H9 (cell line): ENCODE measurements around the gene OR2L3. TPM values are rescaled to one million over a fixed set of nuclear protein-coding genes. Genes with fewer than 3 reads are reported as not detected.

ENCODE experiments used
- DNase-seq: peaks from one replicate; pipeline ENCODE4 v3.0.0-alpha.2; 2017
- H2AFZ ChIP-seq: one replicate; pipeline ENCODE4 v1.6.1; 2013; ENCODE audit warnings: mild to moderate bottlenecking, low read length, control low read depth, moderate library complexity
- H2AK5ac ChIP-seq: 2 replicates; pipeline ENCODE4 v1.6.1; 2013; ENCODE audit warnings: low read length, control low read depth, mixed read lengths; ENCODE audit not compliant: insufficient read length
- H2BK120ac ChIP-seq: one replicate; pipeline ENCODE4 v1.6.1; 2013; ENCODE audit warnings: low read depth, mild to moderate bottlenecking, low read length, control low read depth, inconsistent platforms; ENCODE audit not compliant: poor library complexity, severe bottlenecking
- H2BK12ac ChIP-seq: 2 replicates; pipeline ENCODE4 v1.6.1; 2013; ENCODE audit warnings: low read length, control low read depth, mixed read lengths, low read depth; ENCODE audit not compliant: insufficient read length
- H2BK15ac ChIP-seq: 2 replicates; pipeline ENCODE4 v1.6.1; 2013; ENCODE audit warnings: low read depth, low read length, control low read depth
- H2BK20ac ChIP-seq: one replicate; pipeline ENCODE4 v1.6.1; 2013; ENCODE audit warnings: low read depth, mild to moderate bottlenecking, low read length, control low read depth, inconsistent platforms; ENCODE audit not compliant: poor library complexity, severe bottlenecking
- H2BK5ac ChIP-seq: 2 replicates; pipeline ENCODE4 v1.6.1; 2013; ENCODE audit warnings: low read length, control low read depth, mixed read lengths; ENCODE audit not compliant: insufficient read length
- H3K14ac ChIP-seq: 2 replicates; pipeline ENCODE4 v1.6.1; 2013; ENCODE audit warnings: low read length, control low read depth; ENCODE audit not compliant: insufficient read depth
- H3K18ac ChIP-seq: 2 replicates; pipeline ENCODE4 v1.6.1; 2013; ENCODE audit warnings: low read depth, mild to moderate bottlenecking, mixed read lengths, low read length, control low read depth; ENCODE audit not compliant: insufficient read length
- H3K23ac ChIP-seq: 2 replicates; pipeline ENCODE4 v1.6.1; 2013; ENCODE audit warnings: low read length, control low read depth, mixed read lengths, low read depth; ENCODE audit not compliant: insufficient read length
- H3K23me2 ChIP-seq: 2 replicates; pipeline ENCODE4 v1.6.1; 2013; ENCODE audit warnings: low read depth, mild to moderate bottlenecking, mixed read lengths, low read length, control low read depth; ENCODE audit not compliant: insufficient read length, poor library complexity, severe bottlenecking
- H3K27ac ChIP-seq: 2 replicates; pipeline ENCODE4 v1.5.1; 2013; ENCODE audit warnings: low read length, control low read depth, mixed read lengths, low read depth; ENCODE audit not compliant: insufficient read length
- H3K27me3 ChIP-seq: 2 replicates; pipeline ENCODE4 v1.6.1; 2013; ENCODE audit warnings: low read length, control low read depth, inconsistent platforms; ENCODE audit not compliant: insufficient read depth
- H3K4ac ChIP-seq: 2 replicates; pipeline ENCODE4 v1.6.1; 2013; ENCODE audit warnings: low read depth, mild to moderate bottlenecking, control low read depth, inconsistent platforms, low read length, moderate library complexity
- H3K4me1 ChIP-seq: 2 replicates; pipeline ENCODE4 v1.6.1; 2013; ENCODE audit warnings: low read length, control low read depth, inconsistent platforms; ENCODE audit not compliant: insufficient read depth
- H3K4me2 ChIP-seq: 2 replicates; pipeline ENCODE4 v1.6.1; 2013; ENCODE audit warnings: low read length, control low read depth, mixed read lengths; ENCODE audit not compliant: insufficient read length, insufficient read depth
- H3K56ac ChIP-seq: 2 replicates; pipeline ENCODE4 v1.6.1; 2013; ENCODE audit warnings: low read depth, mild to moderate bottlenecking, mixed read lengths, low read length, control low read depth; ENCODE audit not compliant: insufficient read length
- H3K79me1 ChIP-seq: 2 replicates; pipeline ENCODE4 v1.6.1; 2013; ENCODE audit warnings: low read depth, mild to moderate bottlenecking, moderate library complexity, low read length, control low read depth, inconsistent platforms; ENCODE audit not compliant: insufficient read depth, poor library complexity, severe bottlenecking
- H3K79me2 ChIP-seq: 2 replicates; pipeline ENCODE4 v1.6.1; 2013; ENCODE audit warnings: low read length, control low read depth, inconsistent platforms; ENCODE audit not compliant: insufficient read depth
- H3K9ac ChIP-seq: 2 replicates; pipeline ENCODE4 v1.6.1; 2013; ENCODE audit warnings: low read length, control low read depth, mixed read lengths; ENCODE audit not compliant: insufficient read length; ENCODE audit errors: extremely low read depth
- H3K9me3 ChIP-seq: one replicate; pipeline ENCODE4 v1.6.1; 2013; ENCODE audit warnings: low read depth, low read length, inconsistent platforms; ENCODE audit not compliant: control insufficient read depth
- H3T11ph ChIP-seq: one replicate; pipeline ENCODE4 v1.6.1; 2013; ENCODE audit warnings: mild to moderate bottlenecking, low read length, control low read depth, inconsistent platforms
- H4K20me1 ChIP-seq: one replicate; pipeline ENCODE4 v1.6.1; 2013; ENCODE audit not compliant: control insufficient read depth, insufficient read length, insufficient read depth
- H4K5ac ChIP-seq: 2 replicates; pipeline ENCODE4 v1.6.1; 2013; ENCODE audit warnings: low read depth, mild to moderate bottlenecking, mixed read lengths, low read length, control low read depth; ENCODE audit not compliant: insufficient read length
- H4K8ac ChIP-seq: replicated peaks from 2 replicates; pipeline ENCODE4 v1.6.1; 2013; ENCODE audit warnings: low read length, control low read depth, mixed read lengths, low read depth; ENCODE audit not compliant: insufficient read length
- H4K91ac ChIP-seq: 2 replicates; pipeline ENCODE4 v1.6.1; 2013; ENCODE audit warnings: low read depth, mild to moderate bottlenecking, moderate library complexity, mixed read lengths, low read length, control low read depth; ENCODE audit not compliant: insufficient read length
- H3K27ac Mint-ChIP-seq, 3 experiments: 2 replicates in 2 of 3; 3 replicates in 1 of 3; pipeline ENCODE4 v1.8.0; 2020 to 2021; ENCODE audit warnings: mixed read lengths in 3 of 3, mild to moderate bottlenecking in 1 of 3, moderate library complexity in 1 of 3
- H3K27me3 Mint-ChIP-seq: 2 replicates; pipeline ENCODE4 v1.8.0; 2021; ENCODE audit warnings: low read depth, mild to moderate bottlenecking, moderate library complexity, mixed read lengths
- H3K36me3 Mint-ChIP-seq, 3 experiments: 2 replicates in 2 of 3; 3 replicates in 1 of 3; pipeline ENCODE4 v1.8.0; 2020 to 2021; ENCODE audit warnings: low read depth in 3 of 3, mixed read lengths in 3 of 3; ENCODE audit not compliant: insufficient read depth in 1 of 3
- H3K4me1 Mint-ChIP-seq, 2 experiments: 2 replicates each; pipeline ENCODE4 v1.8.0; 2020; ENCODE audit warnings: mixed read lengths in 2 of 2
- H3K4me3 Mint-ChIP-seq, 2 experiments: 2 replicates in 1 of 2; 3 replicates in 1 of 2; pipeline ENCODE4 v1.8.0; 2020 to 2021; ENCODE audit warnings: mild to moderate bottlenecking in 2 of 2, mixed read lengths in 2 of 2, moderate library complexity in 1 of 2
- H3K9me3 Mint-ChIP-seq, 2 experiments: 2 replicates in 1 of 2; 3 replicates in 1 of 2; pipeline ENCODE4 v1.8.0; 2020; ENCODE audit warnings: mild to moderate bottlenecking in 2 of 2, mixed read lengths in 2 of 2, moderate library complexity in 1 of 2
- total RNA-seq: library from RNA; stranded (reverse); gene quantifications from 2 replicates; pipeline ENCODE4 v1.2.1, GENCODE V29; 2021
- TF ChIP-seq, protein P1 (sequence below): fragments of 200-600 bp; sonication (generic); conservative IDR thresholded peaks from 3 replicates; pipeline ENCODE4 v1.8.0; 2021; ENCODE audit warnings: antibody characterized with exemption, mild to moderate bottlenecking

The OR2L3 gene
- total RNA-seq, 1 experiment from 2014 or later: not detected

DNA sequence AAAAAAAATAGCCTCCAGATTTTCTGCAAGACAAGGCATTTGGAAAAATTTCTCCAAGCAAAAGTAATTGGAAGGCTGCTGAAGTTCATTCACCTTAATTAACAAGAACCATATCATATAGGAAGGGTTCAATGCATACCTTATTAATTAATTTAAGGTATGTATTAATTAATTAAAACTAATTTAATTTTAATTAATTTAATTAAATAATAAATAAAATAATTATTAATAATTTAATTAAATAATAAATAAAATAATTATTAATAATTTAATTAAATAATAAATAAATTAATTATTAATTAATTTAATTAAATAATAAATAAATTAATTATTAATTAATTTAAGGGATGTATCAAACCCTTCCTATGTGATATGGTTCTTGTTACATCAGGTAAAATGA, 56.2 kb downstream of the OR2L3 start:
- Histone ChIP-seq H3K23me2 (no peaks in the 10 kb centered on the region), H2BK12ac (no peak overlapping the region), H2BK20ac (no peak overlapping the region), H2BK5ac (no peak overlapping the region), H2BK120ac (no peak overlapping the region), H2AK5ac (no peak overlapping the region), H2BK15ac (no peak overlapping the region), H3K56ac (no peak overlapping the region), H3K4ac (no peak overlapping the region), H3K9ac (no peak overlapping the region), H4K91ac (no peak overlapping the region), H3K79me2 (no peaks in the 10 kb centered on the region), H3K79me1 (no peaks in the 10 kb centered on the region), H3K4me2 (no peak overlapping the region), H4K8ac (no peak overlapping the region), H3K23ac (no peak overlapping the region), H4K20me1 (no peaks in the 10 kb centered on the region), H3K27me3 (no peaks in the 10 kb centered on the region), H3K14ac (no peak overlapping the region), H4K5ac (no peak overlapping the region), H2AFZ (no peak overlapping the region), H3K27ac (no peak overlapping the region), H3K4me1 (no peaks in the 10 kb centered on the region), H3K9me3 (peaks cover 69% of the 10 kb centered on the region), H3K18ac (no peak overlapping the region), H3T11ph (no peak overlapping the region)
- peaks cover 11 to 23% (median 11%) of the 10 kb centered on the region in 3 experiments; a peak in 4 of 7 replicates for H3K36me3 Mint-ChIP-seq
- no peaks in the 10 kb centered on the region for H3K4me1 Mint-ChIP-seq
- no peak overlapping the region for H3K4me3 Mint-ChIP-seq
- H3K9me3 Mint-ChIP-seq: peaks cover 87 to 91% of the 10 kb centered on the region in 2 experiments
- H3K27me3 Mint-ChIP-seq: no peaks in the 10 kb centered on the region
- H3K27ac Mint-ChIP-seq: no peak overlapping the region
- TF ChIP-seq, protein P1, sequence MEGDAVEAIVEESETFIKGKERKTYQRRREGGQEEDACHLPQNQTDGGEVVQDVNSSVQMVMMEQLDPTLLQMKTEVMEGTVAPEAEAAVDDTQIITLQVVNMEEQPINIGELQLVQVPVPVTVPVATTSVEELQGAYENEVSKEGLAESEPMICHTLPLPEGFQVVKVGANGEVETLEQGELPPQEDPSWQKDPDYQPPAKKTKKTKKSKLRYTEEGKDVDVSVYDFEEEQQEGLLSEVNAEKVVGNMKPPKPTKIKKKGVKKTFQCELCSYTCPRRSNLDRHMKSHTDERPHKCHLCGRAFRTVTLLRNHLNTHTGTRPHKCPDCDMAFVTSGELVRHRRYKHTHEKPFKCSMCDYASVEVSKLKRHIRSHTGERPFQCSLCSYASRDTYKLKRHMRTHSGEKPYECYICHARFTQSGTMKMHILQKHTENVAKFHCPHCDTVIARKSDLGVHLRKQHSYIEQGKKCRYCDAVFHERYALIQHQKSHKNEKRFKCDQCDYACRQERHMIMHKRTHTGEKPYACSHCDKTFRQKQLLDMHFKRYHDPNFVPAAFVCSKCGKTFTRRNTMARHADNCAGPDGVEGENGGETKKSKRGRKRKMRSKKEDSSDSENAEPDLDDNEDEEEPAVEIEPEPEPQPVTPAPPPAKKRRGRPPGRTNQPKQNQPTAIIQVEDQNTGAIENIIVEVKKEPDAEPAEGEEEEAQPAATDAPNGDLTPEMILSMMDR: no peak
- DNase-seq: no peak
